ENCODE results near the gene AGAP1.

The AGAP1 gene

DNA sequence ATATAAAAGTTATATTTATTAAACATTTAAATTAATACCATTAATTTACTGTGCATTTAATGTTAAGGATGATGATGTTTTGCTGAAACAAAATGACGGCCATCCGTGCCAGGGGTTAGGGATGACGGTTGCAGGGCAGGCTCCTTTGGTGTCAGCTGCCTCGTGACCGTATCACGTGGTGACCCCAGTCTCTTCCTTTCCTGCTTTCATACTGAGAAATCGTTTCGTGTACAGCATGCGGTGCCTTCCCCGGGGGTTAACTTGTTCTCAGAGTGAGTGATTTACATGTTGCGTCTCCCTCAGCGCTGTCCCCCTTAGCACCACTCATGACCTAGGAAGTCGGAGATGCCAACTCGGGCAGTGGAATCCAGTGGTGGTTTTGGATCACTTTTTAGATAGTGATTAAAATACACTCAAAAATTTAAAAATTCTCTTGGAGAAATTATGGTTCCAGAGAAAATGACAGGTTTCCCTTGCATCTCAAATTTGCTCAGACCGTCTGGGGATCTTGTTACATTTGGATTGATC is 383.5 kb downstream of the AGAP1 start:
- DNase-seq (ENCODE audit: low read depth) = no peak

DNA sequence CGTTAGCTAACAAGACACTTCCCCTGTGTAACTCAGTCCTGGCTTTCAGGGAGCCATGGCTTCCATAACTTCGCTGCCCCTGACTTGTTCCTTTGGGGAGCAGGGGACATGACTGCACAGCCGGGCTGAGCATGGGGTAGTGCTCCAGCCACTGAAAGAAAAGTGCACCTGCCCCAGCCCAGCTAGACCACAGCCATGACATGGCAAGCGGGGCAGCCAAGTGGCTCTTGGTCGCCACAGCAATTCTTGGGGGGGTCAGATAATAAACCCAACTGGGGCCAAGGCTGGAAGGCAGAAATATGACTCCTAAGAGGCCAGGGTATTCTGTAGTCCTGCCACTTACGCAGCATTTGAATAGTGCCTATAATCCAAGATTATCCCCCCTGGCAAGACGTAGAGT is 385.3 kb downstream of the AGAP1 start:
- no peak for DNase-seq (ENCODE audit: low read depth)

DNA sequence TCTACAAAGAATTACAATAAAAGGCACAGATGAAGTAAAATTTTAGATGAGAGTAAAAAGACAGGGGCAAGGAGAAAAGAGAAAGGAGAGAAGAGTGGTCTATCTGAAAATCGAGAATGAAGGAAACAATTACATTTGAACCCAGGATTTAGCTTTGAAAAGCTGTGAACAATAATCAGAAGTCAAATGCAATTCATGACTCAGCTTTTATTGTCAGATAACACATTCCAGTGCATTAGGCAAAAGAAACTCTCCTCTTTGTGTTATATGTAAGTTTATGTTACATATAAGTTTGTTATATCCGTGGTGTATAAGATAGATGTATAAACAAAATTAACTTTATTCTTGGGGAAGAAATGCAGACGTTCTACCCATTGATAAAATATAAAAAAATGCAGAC is 389.8 kb downstream of the AGAP1 start:
- no peak for DNase-seq (ENCODE audit: low read depth)

DNA sequence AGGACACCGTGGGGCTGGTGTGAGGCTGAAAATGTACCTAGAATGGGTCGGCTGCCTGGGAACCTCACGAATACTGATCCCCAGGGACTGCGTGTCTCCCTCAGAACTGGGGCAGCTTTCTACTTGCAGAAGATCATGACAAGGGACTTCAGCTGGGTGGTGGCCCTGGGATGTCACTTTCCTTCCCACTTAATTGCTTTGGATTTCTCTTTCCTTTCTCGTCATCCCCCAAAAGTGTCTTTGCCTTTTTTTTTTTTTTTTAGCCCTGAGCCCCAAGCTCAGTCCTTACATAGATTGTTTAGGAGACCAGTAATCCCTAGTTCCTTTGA is 395.4 kb downstream of the AGAP1 start:
- no peak for DNase-seq (ENCODE audit: low read depth)

DNA sequence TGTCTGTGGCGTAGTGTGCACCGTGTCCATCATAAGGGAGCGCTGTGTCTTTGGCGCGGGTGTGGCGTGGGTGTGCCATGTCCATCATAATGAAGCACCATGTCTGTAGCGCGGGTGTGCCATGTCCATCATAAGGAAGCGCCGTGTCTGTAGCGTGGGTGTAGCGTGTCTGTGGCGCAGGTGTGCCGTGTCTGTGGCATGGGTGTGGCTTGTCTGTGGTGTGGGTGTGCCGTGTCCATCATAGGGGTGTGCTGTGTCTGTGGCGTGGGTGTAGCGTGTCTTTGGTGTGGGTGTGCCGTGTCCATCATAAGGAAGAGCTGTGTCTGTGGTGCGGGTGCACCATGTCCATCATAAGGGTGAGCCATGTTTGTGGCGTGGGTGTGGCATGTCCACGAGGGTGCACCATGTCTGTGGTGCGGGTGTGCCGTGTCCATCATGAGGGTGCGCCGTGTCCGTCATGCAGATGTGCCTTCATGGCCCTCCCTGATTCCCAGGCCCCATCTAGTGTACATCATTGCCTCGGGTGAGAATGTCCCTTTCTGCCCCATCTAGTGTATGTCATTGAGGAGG is 399.4 kb downstream of the AGAP1 start:
- no peak for DNase-seq (ENCODE audit: low read depth)

DNA sequence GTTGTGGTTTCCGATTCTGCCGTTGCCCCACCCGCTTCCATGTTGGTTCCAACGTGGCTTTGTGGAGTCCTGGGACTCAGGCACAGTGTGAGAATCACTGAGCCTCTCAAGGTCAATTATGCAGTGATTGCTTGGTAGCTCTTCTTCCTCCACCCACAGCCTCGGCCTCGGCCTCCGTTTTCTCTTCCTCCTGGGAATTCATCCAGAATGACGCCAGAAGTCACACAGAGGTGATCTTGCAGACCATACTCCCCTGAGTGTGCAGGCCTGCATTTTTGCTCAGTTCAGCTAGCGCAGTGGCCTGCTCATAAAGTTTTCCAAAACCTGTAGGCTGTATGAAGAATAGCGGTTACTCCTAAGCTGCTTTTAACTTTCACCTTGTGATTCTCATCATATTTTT is 401.0 kb downstream of the AGAP1 start:
- DNase-seq (ENCODE audit: low read depth) = no peak

DNA sequence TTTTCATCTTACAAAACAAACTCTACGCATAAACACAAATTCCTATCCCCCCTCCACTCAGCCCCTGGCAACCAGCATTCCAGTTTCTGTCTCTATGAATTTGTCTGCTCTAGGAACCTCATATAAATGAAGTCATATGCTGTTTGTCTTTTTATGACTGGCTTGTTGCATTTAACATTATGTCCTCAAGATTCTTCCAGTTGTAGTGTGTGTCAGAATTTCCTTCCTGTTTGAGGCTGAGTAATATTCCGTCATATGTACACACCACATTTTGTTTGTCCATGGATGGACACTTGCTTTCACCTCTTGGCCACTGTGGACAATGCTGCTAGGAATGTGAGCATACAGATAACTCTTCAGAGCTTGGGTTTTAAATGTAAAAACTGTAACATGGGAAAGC is 402.2 kb downstream of the AGAP1 start:
- DNase-seq (ENCODE audit: low read depth) = no peak

DNA sequence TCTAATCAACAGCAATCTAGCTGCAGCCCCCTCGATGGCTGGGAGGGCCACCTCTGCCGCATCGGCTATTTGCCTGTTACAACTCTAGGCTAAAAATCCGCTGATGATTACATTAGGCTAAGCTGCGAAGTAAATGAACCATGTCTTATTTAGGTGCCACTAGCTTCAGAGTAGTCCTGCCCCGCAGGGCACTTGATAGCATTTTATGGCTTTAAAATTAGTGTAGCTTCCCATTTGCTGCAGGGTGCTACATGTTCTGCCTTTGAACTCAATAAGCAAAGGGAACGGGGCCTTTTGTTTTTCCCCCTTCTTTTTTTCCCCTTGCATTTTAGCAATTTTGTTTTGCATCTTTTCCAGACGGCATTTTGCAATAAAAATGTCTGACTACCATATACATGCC is 404.1 kb downstream of the AGAP1 start:
- no peak for DNase-seq (ENCODE audit: low read depth)

DNA sequence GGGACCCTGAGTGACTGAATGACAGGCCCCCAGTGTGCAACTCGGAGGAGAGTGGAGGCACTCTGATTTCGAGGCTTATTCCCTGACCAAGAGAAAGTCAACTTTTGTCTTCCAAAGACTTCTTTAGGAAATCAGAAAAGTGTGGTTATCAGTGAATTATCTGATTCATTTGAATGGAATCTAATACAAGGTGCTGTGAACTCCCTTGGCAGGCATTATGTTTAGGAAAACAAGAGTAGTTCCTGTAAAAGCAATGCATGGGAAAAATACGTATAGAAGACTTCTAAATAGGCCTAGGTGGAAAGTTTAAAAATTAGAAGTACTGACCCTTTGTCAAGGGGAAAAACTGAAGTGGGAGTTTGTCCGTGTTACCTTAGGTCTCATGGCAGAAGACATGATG is 404.9 kb downstream of the AGAP1 start:
- no peak for DNase-seq (ENCODE audit: low read depth)

DNA sequence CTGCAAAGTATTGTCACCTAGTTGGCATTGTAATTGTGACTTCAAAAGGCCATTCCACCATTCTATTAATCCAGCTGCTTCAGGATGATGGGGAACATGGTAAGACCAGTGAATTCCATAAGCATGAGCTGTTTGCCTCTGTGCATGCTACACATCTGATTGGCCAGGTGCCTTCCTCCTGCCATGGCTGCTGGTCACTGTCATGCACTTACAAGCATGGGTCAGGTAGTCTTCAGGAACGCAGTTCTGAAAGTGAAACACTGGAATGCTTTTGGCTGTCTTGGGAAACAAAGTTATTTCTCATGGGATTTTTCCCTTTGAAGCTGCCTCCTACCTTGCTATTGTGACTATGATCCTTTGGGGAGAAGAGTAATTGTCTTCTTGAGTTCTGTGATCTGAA is 406.8 kb downstream of the AGAP1 start:
- DNase-seq (ENCODE audit: low read depth) = no peak

DNA sequence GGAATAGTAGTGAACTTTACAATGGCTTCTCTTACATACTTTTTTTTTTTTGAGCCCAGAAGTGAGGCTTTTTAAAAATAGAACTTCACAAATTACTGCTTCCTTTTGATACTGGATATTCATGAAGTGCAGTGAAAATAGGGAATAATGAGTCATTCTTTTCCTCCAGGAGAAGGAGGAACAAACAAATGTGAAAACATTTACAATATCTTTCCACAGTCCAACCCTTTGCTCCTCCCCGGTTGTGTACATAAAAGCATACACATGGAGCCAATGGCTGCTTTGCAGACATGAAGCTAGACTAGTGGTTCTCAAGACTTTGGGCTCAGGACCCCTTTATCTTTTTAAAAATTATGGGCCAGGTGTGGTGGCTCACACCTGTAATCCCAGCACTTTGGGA is 407.4 kb downstream of the AGAP1 start:
- DNase-seq (ENCODE audit: low read depth) = no peak

DNA sequence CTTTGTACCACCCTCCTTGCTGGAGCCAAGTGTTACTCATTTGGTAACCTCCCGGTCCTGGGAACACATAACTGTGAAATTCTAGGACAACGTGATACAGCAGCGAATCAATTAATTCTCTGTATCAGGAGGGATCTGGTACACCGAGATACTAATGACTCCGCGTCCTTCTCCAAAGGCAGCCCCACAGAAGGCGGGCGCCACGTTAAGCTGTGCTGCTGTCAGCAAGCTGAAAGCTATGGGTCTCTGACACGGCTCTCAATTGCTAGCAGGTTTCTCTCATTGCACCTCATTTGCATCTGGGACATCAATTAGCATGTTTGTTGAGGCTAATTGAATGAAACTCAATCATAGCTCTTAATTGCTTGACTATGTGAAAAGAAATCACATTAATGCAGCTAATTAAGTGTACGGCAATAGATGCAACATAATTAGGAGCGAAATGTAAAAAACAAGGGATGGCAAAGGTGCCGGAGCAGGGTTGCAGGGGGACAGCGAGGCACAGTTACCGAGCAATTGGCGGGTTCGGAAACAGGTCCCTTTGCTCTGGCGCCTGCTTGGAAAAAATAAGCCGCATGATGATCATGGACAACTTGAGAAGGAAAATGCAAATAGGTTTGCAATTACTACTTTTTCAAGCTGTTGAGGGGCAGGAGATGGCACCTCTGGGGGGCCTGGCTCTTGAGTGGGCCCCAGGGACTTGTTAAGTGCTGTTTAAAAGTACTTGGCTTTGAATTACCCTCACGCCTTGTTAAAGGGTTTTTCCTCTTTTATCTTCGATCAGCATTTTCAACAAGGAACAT is 410.1 kb downstream of the AGAP1 start:
- no peak for DNase-seq (ENCODE audit: low read depth)

DNA sequence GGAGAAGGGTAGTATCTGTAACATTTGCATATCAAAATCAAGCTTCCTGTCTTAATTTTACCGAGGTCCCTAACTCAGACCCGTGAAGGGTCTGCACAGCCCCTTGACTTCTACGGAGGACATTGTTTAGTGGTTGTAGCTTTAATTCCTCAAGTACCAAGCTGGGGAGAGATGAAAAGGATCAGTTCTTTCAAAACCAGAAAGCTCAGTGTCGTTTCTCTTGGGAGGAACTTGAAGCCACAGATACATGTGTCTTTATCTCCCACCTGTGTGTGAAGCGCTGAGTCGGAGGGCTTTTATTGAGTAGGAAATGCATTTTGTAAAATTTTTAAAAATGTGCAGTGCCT is 410.7 kb downstream of the AGAP1 start:
- no peak for DNase-seq (ENCODE audit: low read depth)

DNA sequence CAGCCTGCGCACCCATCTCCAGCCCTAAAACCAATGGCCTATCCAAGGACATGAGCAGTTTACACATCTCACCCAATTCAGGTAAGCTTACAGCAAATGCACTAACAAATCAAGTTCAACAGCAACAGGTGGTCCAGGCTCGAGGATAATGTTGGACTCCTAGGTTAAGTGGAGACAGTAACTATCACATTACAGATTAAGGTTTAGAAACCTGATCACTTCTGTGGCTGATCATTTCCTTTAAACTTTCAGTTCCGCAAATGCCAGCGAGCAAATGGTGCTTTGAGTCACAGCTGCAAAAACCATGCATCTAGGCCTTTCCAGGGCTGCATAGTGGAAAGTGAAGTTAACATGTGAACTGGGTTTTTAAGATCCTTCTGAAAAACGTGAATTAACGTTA is 415.0 kb downstream of the AGAP1 start:
- DNase-seq (ENCODE audit: low read depth) = no peak

DNA sequence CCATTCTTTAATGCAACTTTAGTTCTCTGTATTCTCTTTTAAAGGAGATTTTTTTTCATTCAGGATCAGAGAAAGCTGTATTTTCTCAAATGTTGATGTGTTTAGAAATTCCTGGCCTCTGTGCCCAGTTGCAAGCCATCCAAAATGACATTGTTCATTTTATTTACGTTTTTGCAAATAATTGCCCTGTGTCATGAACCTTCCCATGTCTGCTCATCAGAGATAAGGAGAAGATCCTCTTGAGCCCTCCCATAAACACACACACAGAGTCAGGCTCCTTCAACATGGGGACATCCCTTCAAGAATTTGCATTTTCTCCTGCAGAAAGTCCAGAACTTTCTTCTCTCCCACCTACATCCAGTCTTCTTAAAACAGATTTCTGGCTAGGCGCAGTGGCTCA is 415.5 kb downstream of the AGAP1 start:
- no peak for DNase-seq (ENCODE audit: low read depth)

DNA sequence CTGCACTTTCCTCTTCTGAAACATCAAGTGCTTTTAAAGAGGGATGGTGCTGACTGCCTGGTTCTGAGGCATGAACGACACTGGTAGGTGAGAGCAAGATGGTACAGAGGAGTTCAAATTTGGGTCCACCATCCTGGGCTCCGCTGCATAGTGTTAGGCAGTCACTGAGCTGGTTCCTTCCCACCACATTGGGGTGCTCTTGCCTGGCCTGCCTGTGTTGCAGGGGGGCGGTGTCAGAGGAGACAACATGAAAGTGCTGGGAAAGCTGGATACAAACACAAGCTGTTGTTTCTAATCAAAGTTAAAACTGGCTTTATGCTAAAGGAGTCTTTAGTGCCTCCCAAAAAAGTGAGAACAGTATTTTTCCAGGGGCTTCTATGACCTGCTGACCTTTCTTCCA is 416.2 kb downstream of the AGAP1 start:
- no peak for DNase-seq (ENCODE audit: low read depth)

DNA sequence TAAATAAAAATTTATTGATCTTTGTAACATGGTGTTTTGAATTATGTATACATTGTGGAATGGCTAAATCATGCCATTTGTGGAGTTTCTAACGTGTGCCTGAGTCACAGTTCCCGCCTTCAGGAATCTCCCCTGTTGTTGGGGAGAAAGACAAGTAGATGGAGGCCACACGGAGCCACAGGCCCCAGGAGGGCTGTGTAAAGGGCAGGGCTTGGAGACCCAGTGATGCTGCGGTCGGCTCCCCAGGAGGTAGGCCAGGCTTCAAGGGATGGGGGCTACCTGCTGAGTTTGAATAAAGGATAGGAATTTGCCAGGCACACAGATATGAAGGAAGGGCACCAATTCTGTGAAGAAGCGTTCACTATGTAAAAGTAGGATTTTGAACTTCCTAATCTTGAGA is 417.3 kb downstream of the AGAP1 start:
- no peak for DNase-seq (ENCODE audit: low read depth)

DNA sequence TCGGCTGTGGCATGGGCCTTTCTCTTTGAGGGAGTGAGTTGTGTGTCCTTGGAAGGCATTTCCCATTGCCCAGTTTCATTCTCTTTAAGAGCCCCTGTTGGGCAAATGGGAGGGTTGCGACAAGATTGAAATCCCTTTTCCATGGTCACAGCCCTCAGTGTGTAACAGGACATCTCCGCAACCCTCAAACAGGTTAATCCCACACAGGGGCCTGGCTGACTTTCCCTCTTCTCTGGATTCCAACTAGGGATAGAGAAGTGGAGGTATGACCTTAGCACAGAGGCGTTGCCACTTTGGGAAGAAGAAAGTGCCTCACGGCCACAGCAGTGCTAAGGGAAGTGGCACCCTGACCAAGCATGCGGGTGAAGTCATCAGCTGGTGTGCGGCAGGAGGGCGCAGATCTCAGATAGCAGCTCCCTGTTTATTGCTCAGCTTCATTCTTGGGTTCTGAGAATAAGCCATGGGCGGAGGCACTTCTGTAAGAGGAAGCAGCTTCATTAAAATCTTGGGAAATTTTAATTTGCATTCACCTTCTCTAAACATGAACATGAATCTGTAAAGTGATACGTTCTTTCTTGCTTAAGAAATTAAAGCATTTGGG is 417.9 kb downstream of the AGAP1 start:
- DNase-seq (ENCODE audit: low read depth) = no peak

DNA sequence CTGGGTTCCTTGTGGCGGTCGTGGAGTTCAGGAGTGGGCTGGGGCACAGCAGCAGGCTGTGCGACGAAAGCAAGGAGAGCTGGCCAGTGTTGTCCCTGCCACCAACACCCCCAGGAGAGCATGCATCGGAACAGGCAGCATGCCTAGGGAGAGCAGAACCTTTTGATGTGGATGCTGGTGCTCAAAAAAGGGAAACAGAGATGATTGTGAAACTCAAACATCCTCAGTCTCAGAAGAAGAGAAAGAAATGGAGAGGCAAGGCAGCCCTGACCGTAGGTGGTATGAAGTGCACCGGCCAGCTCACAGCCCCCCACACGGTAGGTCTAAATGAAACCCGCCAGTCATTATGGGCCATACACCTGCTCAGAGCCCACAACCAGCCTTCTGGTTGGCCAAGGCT is 420.9 kb downstream of the AGAP1 start:
- no peak for DNase-seq (ENCODE audit: low read depth)

DNA sequence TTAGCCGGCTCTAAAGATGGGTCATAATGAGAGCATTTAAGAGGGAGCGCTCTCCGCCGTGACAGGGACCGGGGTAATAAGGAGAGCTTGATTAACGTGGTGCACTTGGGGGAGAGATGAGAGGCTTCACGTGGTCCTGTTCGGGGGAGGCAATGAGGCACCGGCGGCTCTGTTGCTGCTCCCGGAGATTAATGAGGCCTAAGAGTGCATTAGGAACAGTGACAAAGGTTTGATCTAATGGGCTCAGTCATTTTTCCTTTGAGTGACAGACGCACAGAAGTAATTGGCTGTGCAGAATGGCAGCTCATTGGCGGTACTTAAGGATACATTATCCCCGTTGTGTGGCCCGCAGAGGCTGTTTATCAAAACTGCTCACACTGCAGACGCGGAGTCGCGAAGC is 423.7 kb downstream of the AGAP1 start:
- DNase-seq (ENCODE audit: low read depth) = no peak

DNA sequence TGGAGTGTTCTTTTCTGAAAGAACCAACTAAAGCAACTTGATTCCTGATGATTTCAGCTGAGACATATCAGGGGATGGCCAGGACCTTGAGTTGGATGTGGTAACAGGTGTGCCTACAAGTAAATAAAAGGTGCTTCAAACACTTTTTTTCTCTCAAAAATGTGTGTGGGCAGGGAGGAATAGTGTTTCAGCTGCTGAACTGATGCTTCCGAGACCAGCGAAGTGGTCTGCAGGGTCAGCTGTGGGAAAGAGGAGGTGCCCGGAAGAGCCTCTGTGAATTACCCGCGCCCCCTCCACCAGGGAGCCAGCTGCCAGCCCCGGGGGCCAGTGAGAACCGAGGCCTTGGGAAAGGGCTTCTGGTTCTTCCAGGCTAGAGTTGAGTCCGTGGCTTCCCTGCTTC is 425.0 kb downstream of the AGAP1 start:
- no peak for DNase-seq (ENCODE audit: low read depth)

DNA sequence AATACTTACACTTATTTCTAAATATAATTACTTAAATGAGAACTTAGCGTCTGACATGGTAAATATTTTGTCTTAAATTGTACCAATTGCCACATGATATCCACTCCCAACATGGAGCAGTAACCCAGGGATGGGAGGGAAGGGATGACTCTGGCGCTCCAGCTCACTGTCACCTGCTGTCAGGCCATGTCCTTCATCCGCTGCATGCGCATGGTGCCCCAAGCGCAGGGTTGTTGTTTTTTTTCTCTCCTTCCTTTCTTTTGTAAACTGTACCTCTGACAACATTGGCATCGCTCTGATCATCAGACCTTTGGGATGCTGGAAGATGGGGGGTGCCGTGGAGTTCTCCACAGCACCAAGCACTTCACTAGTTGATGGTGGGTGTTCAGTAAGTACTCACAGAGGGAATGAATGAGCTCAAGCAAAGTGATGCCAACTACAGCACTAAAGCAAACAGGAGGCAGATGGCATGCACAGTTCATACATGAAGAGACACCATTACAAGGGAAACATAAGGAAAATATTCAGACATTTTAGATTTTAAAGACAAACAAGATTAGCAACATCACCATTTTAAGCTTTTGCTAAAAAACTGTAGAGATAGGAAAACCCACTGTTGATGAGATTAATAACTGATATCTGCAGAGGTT is 426.5 kb downstream of the AGAP1 start:
- DNase-seq (ENCODE audit: low read depth) = no peak

DNA sequence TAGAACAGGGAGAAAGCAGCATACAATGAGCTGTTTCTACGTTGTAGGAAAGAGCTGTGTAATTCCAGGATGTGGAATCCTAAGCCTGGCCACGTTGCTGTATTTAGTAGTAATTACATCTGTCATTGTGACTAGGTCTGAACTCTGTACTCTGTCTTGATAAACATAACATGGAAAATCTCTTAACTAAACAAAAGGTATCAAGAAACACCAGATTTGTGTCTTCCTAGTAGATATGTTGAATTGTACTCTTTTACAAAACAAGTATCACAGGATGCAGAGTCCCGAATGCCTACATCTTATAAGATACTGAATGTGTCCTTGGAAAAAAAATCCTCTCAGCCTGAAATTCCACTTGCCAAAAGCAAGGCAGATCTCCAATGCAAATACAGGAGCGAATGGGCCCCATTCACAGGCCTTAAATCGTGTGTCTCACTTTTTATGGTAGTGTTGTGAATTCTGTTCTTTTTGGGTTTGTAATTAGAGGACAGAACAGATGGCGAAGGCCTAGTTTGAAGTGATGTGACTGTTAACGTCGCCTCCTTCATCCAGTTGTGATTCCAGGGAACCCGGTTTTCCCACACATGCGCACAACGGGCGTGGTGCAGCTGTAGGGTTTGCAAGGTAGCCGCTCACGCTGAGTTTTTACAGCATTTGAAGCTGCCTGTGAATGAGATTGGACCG is 427.8 kb downstream of the AGAP1 start:
- DNase-seq (ENCODE audit: low read depth) = no peak

Data from activated gamma-delta T cell treated with anti-CD3 and anti-CD28 coated beads, Interleukin-2, amount 50 U/mL, for 16 hours (primary cell).